ENCODE data around the gene CHIT1.

DNA sequence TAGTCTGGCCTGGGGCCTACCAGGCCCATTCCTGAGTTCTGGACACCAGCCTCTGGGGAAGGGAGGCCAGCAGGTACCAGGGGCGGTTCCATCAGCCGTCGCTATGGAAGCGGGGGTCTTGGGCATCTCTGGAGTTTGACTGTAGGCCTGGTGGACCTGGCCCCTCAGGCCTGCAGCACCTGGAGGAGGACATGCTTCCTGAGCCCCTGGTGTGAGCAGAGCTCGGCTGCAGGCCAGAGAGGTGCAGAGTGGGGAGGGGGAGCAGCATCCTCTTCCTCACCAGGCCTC is 61.6 kb downstream of the CHIT1 start:
- TF ChIP-seq, protein P1, sequence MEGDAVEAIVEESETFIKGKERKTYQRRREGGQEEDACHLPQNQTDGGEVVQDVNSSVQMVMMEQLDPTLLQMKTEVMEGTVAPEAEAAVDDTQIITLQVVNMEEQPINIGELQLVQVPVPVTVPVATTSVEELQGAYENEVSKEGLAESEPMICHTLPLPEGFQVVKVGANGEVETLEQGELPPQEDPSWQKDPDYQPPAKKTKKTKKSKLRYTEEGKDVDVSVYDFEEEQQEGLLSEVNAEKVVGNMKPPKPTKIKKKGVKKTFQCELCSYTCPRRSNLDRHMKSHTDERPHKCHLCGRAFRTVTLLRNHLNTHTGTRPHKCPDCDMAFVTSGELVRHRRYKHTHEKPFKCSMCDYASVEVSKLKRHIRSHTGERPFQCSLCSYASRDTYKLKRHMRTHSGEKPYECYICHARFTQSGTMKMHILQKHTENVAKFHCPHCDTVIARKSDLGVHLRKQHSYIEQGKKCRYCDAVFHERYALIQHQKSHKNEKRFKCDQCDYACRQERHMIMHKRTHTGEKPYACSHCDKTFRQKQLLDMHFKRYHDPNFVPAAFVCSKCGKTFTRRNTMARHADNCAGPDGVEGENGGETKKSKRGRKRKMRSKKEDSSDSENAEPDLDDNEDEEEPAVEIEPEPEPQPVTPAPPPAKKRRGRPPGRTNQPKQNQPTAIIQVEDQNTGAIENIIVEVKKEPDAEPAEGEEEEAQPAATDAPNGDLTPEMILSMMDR (IDR thresholded peaks at IDR 0.05) = no peak
- TF ChIP-seq POLR2A (IDR thresholded peaks at IDR 0.05) = no peak

Data from ovary (tissue), 3 donors.